Neural cell (in vitro differentiated cells): Measurements from ENCODE around the gene LAMB2. TPM values are rescaled to one million over a fixed set of nuclear protein-coding genes. Genes with fewer than 3 reads are reported as not detected.

ENCODE experiments used
- H2AFZ ChIP-seq: fragments of 200-600, 300-800 bp; sonication (generic), shearing (Covaris generic); 2 replicates; pipeline ENCODE4 v1.6.0; 2014; ENCODE audit warnings: low read depth, mild to moderate bottlenecking, antibody characterized with exemption, low read length, moderate library complexity
- H3F3A ChIP-seq: fragments of 200-600 bp; shearing (Covaris generic); 2 replicates; pipeline ENCODE4 v1.6.1; 2016; ENCODE audit warnings: mild to moderate bottlenecking, moderate library complexity, mixed read lengths, antibody characterized with exemption, low read length; ENCODE audit not compliant: insufficient read depth, poor library complexity, severe bottlenecking
- H3K27ac ChIP-seq: fragments of 200-600, 300-800 bp; sonication (generic), shearing (Covaris generic); 2 replicates; pipeline ENCODE4 v1.5.1; 2014; ENCODE audit warnings: mild to moderate bottlenecking, low read length, moderate library complexity
- H3K27me3 ChIP-seq: fragments of 300-800, 200-600 bp; sonication (generic), shearing (Covaris generic); 2 replicates; pipeline ENCODE4 v1.6.0; 2014; ENCODE audit warnings: mild to moderate bottlenecking, low read depth, low read length, moderate library complexity; ENCODE audit not compliant: insufficient read depth
- H3K36me3 ChIP-seq: fragments of 300-800, 200-600 bp; sonication (generic), shearing (Covaris generic); 2 replicates; pipeline ENCODE4 v1.5.1; 2014; ENCODE audit warnings: mild to moderate bottlenecking, antibody characterized with exemption, low read length, moderate library complexity; ENCODE audit not compliant: insufficient read depth
- H3K4me2 ChIP-seq: fragments of 300-800, 200-600 bp; sonication (generic), shearing (Covaris generic); 2 replicates; pipeline ENCODE4 v1.6.0; 2014; ENCODE audit warnings: mild to moderate bottlenecking, low read length
- H3K4me3 ChIP-seq: fragments of 300-800, 200-600 bp; sonication (generic), shearing (Covaris generic); 2 replicates; pipeline ENCODE4 v1.5.1; 2014; ENCODE audit warnings: mild to moderate bottlenecking, low read length, moderate library complexity
- H3K79me2 ChIP-seq: fragments of 200-600 bp; shearing (Covaris generic); replicated peaks from 2 replicates; pipeline ENCODE4 v1.6.0; 2014; ENCODE audit warnings: mild to moderate bottlenecking, low read length, moderate library complexity; ENCODE audit not compliant: insufficient read depth
- H3K9ac ChIP-seq: fragments of 300-800, 200-600 bp; sonication (generic), shearing (Covaris generic); 2 replicates; pipeline ENCODE4 v1.6.1; 2016; ENCODE audit warnings: mild to moderate bottlenecking, low read length, mixed read lengths
- H3K9me2 ChIP-seq: fragments of 200-600 bp; shearing (Covaris generic); 2 replicates; pipeline ENCODE4 v1.6.1; 2016; ENCODE audit warnings: mild to moderate bottlenecking, low read length, mixed read lengths; ENCODE audit not compliant: insufficient read depth
- H3K9me3 ChIP-seq: fragments of 200-600, 300-800 bp; sonication (generic), shearing (Covaris generic); 2 replicates; pipeline ENCODE4 v1.6.1; 2016; ENCODE audit warnings: mild to moderate bottlenecking, mixed run types, low read length, moderate library complexity, mixed read lengths
- H4K20me1 ChIP-seq: fragments of 200-600 bp; shearing (Covaris generic); 2 replicates; pipeline ENCODE4 v1.6.1; 2016; ENCODE audit warnings: mild to moderate bottlenecking, mixed run types; ENCODE audit not compliant: insufficient read depth
- CTCF ChIP-seq: fragments of 450-650 bp; IDR thresholded peaks from 2 replicates; pipeline ENCODE4 v1.5.1; 2014; ENCODE audit warnings: antibody characterized with exemption, mild to moderate bottlenecking, moderate library complexity; ENCODE audit not compliant: poor library complexity, severe bottlenecking
- EP300 ChIP-seq: fragments of 450-650 bp; conservative IDR thresholded peaks from 2 replicates; pipeline ENCODE4 v1.6.1; 2014; ENCODE audit warnings: antibody characterized with exemption, mild to moderate bottlenecking, moderate library complexity; ENCODE audit not compliant: poor library complexity, severe bottlenecking
- EZH2 ChIP-seq: fragments of 200-600, 300-800 bp; shearing (Covaris generic), sonication (generic); IDR thresholded peaks from 2 replicates; pipeline ENCODE4 v1.6.1; 2014; ENCODE audit warnings: antibody characterized with exemption, low read length, borderline replicate concordance, mild to moderate bottlenecking; ENCODE audit not compliant: insufficient read depth, poor library complexity, severe bottlenecking
- MXI1 ChIP-seq: fragments of 450-650 bp; conservative IDR thresholded peaks from 2 replicates; pipeline ENCODE4 v1.6.1; 2014; ENCODE audit warnings: antibody characterized with exemption, mild to moderate bottlenecking; ENCODE audit not compliant: poor library complexity, severe bottlenecking
- POLR2AphosphoS5 ChIP-seq: IDR thresholded peaks from 2 replicates; pipeline ENCODE4 v1.6.1; 2012
- RAD21 ChIP-seq: fragments of 450-650 bp; conservative IDR thresholded peaks from 2 replicates; pipeline ENCODE4 v1.6.1; 2014; ENCODE audit warnings: antibody characterized with exemption, mild to moderate bottlenecking, moderate library complexity
- REST ChIP-seq: IDR thresholded peaks from 2 replicates; pipeline ENCODE4 v1.6.1; 2012; ENCODE audit warnings: borderline replicate concordance
- SMC3 ChIP-seq: fragments of 450-650 bp; conservative IDR thresholded peaks from 2 replicates; pipeline ENCODE4 v1.6.1; 2014; ENCODE audit warnings: antibody characterized with exemption, mild to moderate bottlenecking, moderate library complexity; ENCODE audit not compliant: poor library complexity
- TAF1 ChIP-seq: IDR thresholded peaks from 2 replicates; pipeline ENCODE4 v1.6.1; 2012; ENCODE audit warnings: low read depth
- polyA minus RNA-seq: library from RNA; depleted of rRNA, polyadenylated mRNA; stranded (reverse); fragments of >200 nt; gene quantifications from 2 replicates; pipeline ENCODE4 v1.2.3, GENCODE V29; 2014
- polyA plus RNA-seq: library from polyadenylated mRNA; depleted of rRNA; stranded (reverse); fragments of >200 nt; gene quantifications from 2 replicates; pipeline ENCODE4 v1.2.3, GENCODE V29; 2014

The LAMB2 gene
- polyA plus RNA-seq: 2.0 and 15.9 TPM in 2 replicates
- polyA minus RNA-seq: 1.5 and 4.1 TPM in 2 replicates

- peak within 1 kb of the TSS; percentile 68 for H3K4me3 ChIP-seq
- peak within 1 kb of the TSS; percentile 57 for H2AFZ ChIP-seq
- peak within 1 kb of the TSS; percentile 18 for H3K27ac ChIP-seq
- no peaks in the 10 kb centered on the region for H4K20me1 ChIP-seq
- no peaks in the 10 kb centered on the region for H3F3A ChIP-seq
- H3K9ac ChIP-seq: peak within 1 kb of the TSS; percentile 65
- peak within 1 kb of the TSS; percentile 70 for H3K4me2 ChIP-seq
- no peak for TF ChIP-seq MXI1
- no peak for TF ChIP-seq REST
- no peak for TF ChIP-seq POLR2AphosphoS5
- no peak for TF ChIP-seq RAD21
- no peak for TF ChIP-seq SMC3
- no peak for TF ChIP-seq CTCF
- no peak for TF ChIP-seq EZH2
- no peak for TF ChIP-seq TAF1
- no peak for TF ChIP-seq EP300
- no peaks in the 10 kb centered on the region for H3K36me3 ChIP-seq
- H3K27me3 ChIP-seq: no peaks in the 10 kb centered on the region
- no peaks in the 10 kb centered on the region for H3K79me2 ChIP-seq
- no peaks in the 10 kb centered on the region for H3K9me2 ChIP-seq
- H3K9me3 ChIP-seq: no peaks in the 10 kb centered on the region
Observed at GRCh38 chr3:49132437-49133225, at the start of gene LAMB2. Gene LAMB2, minus strand, starts transcription at chr3:49133050. Its CDS starts 183 bp downstream, at chr3:49132867.

- Histone ChIP-seq H3K4me3 (no peak overlapping the region), H2AFZ (no peak overlapping the region)
- TF ChIP-seq TAF1: no peak
- no peak for TF ChIP-seq RAD21
- no peak for TF ChIP-seq EZH2
Observed at GRCh38 chr3:49181351-49181750, 48.5 kb upstream of the LAMB2 start.

More at GRCh38 chr3:49181351-49181750, 48.5 kb upstream of the LAMB2 start:
- no peak overlapping the region for H3K27ac ChIP-seq
- H3K36me3 ChIP-seq: no peaks in the 10 kb centered on the region
- H3K9me3 ChIP-seq: no peaks in the 10 kb centered on the region
- no peaks in the 10 kb centered on the region for H3K79me2 ChIP-seq
- H3K4me2 ChIP-seq: no peak overlapping the region
- H4K20me1 ChIP-seq: no peaks in the 10 kb centered on the region
- H3K9me2 ChIP-seq: no peaks in the 10 kb centered on the region
- no peaks in the 10 kb centered on the region for H3F3A ChIP-seq
- no peak overlapping the region for H3K9ac ChIP-seq
- no peaks in the 10 kb centered on the region for H3K27me3 ChIP-seq
